ENCODE measurements around the gene IAH1.

IAH1 gene

GRCh38 chr2:9535177-9535576 lies 60.8 kb downstream of the IAH1 start:
- no peak for DNase-seq

DNA sequence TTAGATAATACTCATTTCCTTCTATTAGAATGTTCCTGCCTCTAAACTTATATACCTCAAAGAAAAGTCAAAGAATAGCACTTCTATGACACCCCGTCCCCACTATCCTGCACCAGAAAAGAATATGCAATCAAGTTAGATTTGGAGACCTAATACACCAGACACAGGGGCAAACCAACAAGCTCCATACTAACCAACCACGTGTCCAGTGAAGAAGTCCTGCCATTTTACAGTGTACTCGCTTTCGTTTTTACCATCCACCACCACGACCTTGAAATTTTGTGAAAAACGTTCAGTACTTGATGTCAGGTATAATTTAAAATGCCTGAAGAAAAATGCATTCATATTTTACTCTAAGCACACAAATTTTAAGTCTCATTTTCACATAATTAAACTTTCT lies 62.2 kb downstream of the IAH1 start:
- DNase-seq = no peak

GRCh38 chr2:9538000-9538507 lies 63.7 kb downstream of the IAH1 start:
- no peak for DNase-seq
